Activated gamma-delta T cell (primary cell): ENCODE data around the gene PTPRA.
A peak's percentile ranks its signal among the peaks of the same experiment; 100 is the strongest.
"Not testable (repeated sequence)": the region's sequence is repeated elsewhere in the genome, so short reads cannot be mapped to it uniquely, and the experiment has no call there.

Source experiments
- DNase-seq: peaks from one replicate; lab custom pipeline; 2025; lab: John Stamatoyannopoulos, UW
- total RNA-seq, 2 donors: gene quantifications; one replicate each; lab custom pipeline; 2026; lab: John Stamatoyannopoulos, UW

PTPRA gene, protein sequence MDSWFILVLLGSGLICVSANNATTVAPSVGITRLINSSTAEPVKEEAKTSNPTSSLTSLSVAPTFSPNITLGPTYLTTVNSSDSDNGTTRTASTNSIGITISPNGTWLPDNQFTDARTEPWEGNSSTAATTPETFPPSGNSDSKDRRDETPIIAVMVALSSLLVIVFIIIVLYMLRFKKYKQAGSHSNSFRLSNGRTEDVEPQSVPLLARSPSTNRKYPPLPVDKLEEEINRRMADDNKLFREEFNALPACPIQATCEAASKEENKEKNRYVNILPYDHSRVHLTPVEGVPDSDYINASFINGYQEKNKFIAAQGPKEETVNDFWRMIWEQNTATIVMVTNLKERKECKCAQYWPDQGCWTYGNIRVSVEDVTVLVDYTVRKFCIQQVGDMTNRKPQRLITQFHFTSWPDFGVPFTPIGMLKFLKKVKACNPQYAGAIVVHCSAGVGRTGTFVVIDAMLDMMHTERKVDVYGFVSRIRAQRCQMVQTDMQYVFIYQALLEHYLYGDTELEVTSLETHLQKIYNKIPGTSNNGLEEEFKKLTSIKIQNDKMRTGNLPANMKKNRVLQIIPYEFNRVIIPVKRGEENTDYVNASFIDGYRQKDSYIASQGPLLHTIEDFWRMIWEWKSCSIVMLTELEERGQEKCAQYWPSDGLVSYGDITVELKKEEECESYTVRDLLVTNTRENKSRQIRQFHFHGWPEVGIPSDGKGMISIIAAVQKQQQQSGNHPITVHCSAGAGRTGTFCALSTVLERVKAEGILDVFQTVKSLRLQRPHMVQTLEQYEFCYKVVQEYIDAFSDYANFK
- total RNA-seq: 130 to 145 reads per million in 2 donors

DNA sequence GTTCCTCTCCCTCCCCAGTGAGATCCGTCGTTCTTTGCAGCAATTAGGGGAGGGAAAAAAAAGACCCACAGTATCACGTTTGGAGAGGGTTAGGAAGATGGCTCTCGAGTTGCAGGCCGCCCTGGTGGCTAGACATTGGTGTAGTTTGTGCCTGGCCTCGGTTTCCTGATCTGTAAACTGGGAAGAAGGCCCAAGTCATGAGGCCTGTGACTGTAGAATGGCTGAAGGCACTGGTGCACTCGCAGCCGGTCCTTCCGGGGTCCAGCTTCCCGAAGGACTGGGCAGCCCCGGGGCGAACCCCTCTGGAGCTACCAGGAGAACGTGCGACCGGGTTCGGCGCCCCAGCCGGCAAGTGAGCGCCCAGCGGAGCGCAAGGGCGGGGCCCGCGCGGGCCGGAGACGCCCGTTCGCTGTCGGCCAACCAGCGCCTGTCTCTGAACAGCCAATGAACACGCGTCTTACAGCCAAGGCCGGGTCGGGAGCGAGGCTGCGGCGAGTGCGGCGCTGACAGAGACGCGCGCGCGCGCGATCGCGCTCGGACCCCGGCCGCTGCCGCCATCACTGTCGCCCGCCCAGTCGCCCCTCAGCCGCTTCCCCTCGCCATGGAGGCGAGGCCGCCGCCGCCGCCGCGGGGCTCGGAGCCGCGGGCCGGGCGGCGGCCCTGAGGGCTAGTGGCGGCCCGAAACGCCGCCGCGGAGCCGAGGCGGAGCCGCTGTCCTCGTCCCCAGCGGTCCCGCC is at the start of gene PTPRA:
Gene PTPRA, plus strand, starts transcription at position 472 of the 737 bp plus-strand sequence. CDS start 90,797 bp downstream, outside the sequence.
- DNase-seq: peak; percentile 76

DNA sequence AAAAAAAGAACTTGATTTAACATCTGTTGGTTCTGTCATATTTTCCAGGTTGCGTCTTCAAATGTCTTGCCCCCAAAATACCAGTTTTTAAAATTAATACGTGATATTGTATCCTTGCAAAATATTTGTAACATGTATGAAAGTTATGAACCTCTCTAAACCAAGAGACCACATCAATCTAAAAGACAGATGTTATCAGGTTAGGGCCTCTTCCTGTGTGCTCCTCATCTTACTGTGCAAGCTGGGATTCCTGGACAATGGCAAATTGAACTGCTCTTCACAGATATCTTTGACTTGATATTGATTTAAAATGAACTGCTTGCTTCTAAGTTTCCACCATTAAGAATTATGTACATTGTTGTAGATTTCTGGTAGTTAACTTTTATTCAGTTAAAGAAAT is 47.5 kb upstream of the PTPRA start:
- no peak for DNase-seq

DNA sequence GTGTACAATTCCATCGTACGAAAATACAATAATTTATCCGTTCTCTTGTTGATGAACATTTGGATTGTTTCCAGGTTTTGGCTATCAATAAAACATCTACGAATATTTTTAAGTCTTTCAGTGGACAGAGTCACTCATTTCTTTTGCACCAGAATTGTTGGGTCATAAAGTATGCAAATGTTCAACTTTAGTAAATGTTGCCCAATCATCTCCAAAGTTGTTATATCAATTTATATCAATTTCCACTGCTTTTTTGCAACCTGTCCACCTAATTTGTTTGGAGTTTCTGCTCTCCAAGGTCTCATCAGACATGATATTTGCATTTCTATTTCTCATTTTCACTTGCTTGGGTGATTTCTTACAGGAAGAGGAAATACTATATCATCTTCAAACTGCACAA is 46.6 kb upstream of the PTPRA start:
- DNase-seq: no peak

DNA sequence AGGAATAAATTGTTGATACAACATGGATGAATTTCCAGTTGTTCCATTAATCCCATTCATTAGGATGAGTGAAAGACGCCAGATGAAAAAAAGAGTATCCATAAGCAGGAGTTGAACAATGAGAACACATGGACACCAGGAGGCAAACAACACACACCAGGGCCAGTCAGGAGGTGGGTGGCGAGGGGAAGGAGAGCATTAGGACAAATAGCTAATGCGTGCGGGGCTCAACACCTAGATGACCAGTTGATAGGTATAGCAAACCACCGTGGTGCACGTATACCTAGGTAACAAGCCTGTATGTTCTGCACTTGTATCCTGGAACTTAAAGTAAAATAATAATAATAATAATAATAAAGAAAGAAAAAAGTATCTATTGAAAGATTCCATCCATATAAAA is 43.9 kb upstream of the PTPRA start:
- DNase-seq: no peak

DNA sequence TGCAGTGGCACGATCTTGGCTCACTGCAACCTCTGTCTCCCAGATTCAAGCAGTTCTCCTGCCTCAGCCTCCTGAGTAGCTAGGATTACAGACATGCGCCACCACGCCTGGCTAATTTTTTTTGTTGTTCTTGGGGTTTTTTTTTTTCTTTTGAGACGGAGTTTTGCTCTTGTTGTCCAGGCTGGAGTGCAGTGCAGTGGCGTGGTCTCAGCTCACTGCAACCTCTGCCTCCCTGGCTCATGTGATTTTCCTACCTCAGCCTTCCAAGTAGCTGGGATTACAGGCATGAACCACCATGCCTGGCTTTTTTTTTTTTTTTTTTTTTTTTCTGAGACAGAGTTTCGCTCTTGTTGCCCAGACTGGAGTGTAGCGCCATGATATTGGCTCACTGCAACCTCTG is 42.1 kb upstream of the PTPRA start:
- DNase-seq: not testable (repeated sequence)

DNA sequence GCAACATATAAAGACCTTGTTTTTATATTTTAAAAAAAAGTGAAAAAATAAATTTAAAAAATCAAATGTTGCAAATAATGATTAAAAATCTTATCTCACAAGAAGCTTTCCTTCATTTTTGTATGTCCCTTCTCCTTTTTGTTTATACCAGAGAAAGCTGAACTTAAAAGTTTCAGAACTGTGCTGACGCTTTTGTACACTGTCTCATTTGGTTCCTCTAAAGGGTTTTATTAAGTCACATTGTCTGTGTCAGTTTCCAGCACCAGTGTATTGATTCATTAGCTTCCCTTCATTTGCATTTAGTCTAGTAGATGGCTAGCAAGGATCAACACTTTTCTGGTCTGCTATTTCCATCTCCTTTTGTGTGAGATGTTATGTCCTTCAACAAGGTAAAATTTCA is 39.5 kb upstream of the PTPRA start:
- DNase-seq: no peak

DNA sequence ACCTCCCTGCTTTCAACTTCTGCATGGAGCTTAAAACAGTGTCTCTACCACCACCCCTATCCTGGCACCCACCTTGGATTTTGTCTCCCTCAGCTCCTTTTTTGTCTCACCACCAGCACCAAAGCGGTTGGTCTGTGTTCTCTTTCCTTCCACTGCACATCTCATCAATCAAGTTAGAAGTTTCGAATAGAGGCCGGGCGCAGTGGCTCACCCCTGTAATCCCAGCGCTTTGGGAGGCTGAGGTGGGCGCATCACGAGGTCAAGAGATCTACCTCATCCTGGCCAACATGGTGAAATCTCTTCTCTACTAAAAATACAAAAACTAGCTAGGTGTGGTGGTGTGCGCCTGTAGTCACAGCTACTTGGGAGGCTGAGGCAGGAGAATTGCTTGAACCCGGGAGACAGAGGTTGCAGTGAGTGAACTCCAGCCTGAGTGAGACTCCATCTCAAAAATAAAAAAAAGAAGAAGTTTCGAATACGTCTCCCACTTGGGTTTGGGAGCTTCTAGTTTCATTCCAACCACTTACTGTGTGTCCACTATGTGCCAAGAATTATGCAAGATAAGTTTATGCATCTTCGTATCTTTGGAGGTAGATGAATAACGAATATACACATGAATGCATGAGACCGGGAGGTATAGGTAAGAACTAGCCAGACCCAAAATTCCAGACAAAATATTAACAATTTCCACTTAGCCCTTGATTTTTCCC is 38.7 kb upstream of the PTPRA start:
- no peak for DNase-seq

DNA sequence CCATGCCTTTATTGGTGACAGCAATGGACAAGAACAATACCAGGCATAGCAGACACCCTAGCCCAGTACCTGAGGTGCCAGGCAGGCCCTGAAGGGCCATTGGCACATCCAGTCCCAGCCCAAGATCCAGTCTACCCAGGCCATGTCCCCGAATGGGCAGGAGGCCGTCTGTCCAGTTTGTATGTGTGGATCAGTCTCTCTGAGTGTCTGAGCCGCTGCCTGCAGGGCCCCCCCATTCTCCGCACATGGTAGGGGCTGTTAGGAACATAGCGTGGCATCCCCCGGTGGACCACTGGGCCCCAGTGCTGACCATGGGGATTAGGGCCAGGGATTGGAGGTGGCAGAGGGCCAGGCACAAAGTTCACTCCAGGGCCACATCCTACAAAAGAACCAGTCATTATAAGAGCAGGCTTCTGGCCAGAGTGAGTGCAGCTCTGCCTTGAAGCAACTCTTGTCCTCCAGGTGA is 37.9 kb upstream of the PTPRA start:
- DNase-seq: no peak

DNA sequence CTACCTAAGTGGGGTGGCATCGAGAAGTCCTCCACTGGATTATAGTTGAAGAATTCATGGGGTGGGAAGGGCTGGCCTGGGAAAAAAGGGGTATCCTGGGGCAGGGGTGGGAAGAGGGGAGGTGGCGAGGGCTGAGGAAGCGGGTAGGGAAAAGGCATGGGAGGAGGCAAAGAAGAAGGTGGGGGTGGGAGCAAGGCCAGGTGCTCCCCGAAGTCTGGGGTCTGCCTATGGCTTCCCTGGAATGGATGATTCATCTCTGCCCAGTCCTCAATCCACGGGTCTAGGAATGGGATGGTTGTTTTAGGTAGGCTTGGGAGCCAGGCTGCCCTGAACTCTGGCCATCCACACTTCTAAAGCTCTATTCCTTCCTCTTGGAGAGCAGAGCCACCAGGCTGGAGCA is 37.2 kb upstream of the PTPRA start:
- DNase-seq: no peak

DNA sequence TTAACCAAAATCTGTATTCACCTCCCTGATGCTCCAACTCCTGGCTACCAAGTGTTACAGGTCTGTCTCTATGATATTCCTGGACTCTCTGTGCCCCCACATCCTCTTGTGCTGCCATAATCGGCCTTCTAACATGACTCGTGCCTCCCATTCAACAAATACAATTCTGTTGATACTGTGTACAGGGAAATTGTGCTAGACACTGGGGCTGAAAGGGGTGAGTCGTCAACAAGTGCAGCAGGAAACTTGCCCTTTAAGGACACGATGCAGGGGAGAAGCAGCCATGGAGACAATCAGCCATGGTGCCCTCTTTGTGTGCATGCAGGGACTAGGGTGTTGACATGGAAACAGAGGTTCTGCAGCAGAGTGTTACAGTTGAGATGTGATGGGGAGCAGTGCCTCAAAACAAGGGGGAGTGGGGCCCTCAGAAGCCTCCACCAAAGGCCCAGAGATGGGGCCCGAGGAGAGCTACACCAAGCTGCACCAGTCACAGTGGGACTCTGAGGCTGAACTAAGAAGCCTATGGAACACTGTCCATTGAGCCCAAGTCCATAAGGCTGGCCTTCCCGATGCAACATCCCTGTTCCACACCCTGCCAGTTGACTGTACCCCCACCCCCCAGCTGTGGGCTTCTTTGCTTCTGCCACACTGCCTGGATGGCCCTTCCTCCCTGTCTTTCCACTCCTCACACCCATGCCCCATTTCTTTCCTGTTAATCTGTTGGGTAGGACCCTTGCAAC is 35.9 kb upstream of the PTPRA start:
- no peak for DNase-seq

DNA sequence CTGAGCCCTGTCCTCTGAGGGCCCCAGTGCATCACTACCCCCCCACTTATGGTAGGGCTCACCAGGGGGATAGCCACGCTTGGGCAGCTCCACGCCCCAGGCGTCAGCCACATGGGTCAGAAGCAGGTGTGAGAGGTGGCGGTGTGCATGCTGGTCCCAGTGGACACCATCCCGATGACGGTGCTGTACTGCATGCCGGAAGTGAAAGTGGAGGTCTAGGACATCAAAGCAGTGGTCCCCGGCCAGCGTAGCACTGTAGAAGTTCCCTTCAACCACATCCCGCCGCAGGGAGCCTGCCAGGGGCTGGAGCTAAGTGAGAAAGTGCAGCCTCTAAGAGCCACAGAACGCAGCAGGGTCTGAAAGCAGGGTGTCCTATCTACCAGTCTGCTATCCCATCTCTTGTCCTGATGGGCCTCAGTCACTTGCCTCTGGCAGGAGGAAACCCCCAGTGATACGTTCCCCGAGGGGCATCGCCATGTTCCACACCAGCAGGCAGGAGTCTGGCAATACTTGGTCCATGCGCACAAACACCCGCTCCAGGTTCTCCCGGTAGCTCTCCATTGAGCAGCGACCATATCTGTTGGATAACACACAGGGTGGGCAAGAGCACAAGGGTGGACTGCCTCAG is 35.0 kb upstream of the PTPRA start:
- DNase-seq: no peak

DNA sequence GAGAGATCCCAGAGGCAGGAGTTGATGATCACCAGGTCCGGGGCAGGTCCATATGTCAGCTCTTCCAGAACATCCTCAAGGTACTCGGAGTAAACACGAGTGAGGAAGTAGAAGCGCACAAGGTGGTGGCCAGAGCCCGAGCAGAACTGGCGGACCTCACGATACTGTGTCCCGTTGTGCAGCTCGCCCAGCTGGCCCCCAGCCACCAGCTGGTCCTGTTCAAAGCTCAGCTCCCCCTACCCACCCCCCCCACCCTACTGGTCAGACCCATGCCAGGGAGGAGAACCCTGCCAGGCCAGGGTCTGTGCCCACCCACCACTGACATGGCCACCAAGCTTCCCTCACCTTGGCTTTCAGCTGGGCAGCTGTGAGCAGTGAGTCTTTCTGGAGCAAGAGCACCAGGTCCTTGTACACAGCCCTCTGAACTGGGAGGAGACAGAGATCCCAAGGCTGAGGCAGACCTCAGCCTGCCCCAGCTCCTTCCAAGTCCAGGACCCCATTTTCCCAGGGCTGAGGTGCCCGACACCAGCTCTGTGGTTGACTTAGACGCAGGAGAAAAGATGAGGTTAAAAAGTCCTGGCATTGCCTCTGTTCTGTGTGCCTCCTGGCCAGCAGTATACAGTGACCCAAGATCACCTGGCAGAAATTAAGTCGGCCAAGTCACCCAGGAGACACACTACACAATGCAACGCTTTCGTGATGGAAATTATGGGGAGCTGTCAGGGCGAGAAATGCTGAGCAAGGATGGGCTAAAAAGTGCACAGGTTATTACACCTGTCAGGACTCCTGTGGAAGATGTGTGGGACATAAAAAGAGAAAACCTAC is 34.2 kb upstream of the PTPRA start:
- no peak for DNase-seq

DNA sequence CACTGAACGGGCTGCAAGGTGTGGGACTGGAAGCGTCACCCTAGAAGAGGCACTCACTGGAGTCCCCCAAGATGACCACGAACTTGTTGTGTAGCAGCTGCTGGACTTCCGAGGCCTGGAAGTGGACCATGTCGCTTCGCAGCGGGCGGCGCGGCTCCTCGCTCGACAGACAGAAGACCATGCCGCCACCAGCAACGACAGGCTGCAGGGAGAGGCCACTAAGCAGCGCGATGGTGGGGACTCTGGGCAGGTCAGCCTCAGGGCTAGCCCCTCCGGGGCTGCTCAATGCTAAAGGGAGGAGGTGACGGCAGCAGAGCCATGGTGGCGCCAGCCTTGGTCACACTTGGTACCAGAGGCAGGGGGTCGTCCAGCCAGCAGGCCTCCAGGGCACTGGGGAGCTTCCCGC is 33.5 kb upstream of the PTPRA start:
- DNase-seq: no peak

DNA sequence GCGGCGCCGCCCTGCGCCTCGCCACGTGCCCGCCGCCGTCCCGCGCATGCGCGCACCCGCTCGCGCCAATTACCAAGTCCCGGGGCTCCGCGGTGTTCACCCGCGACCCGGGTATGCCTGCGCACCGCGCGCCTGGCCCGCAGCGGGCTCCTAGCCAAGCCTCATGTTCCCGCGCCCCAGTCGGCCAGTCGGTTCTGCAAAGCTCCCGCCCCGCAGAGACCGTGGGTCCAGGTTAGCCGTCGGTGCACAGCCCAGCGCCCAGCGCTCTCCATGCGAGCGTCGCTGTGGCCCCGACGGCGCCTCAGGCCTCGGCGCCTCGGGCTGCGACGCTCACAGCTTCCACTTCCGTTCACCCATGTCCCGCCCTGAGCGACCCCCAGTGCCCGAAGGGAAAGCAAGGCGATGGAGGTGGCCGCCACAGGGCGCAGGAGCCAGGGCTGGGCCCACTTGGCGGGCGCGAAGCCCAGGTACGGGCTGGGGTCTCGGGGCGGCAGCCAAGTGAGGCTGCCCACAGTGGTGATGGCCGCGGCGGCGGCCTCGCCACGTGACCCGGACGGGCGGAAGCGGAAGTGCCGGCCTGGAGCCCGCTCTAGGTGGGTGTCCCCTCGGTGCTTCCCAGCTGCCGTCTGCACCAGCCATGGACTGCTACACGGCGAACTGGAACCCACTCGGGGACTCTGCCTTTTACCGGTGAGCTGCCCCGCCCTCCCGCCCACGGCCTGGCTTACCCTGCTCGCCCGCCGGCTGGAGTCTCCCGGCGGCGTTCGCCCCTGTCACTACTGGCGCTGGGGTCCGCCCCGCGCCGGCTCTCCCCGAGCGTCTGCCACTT is 32.9 kb upstream of the PTPRA start, which contains the start of the genes PCED1A and VPS16:
Gene PCED1A, minus strand, starts transcription at position 518 of the 829 bp plus-strand sequence. CDS start 743 bp downstream, outside the sequence.
Gene VPS16, plus strand, starts transcription at position 608 of the 829 bp plus-strand sequence. Its CDS starts 30 bp downstream, at position 638.
- DNase-seq: peak; percentile 78

DNA sequence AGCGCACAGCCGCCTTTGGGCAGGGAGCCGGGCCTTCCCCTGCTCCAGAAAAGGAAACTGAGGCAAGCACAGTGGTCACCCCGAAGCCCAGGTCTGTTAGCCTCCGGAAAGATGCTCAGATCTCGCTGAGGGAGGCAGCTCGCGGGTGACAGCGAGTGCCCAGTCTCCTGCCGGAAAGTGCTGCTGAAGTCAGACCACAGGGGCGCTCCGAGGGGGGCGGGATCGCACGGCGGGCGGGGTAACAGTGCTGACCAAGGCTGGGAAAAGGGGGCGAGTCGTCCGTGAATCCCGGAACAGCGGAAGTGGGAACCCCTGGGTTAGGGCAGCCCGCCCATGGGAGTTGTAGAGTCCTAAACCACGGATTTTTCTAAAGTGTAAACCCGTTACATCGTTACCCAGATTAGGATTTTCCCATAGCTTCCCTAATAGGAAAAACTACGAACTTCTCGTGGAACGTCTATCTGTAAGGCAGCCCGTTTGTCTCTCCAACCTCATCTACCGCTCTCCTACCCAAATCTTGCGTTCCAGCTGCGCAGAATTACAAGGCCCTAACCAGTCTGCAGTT is 32.2 kb upstream of the PTPRA start:
- DNase-seq: no peak

DNA sequence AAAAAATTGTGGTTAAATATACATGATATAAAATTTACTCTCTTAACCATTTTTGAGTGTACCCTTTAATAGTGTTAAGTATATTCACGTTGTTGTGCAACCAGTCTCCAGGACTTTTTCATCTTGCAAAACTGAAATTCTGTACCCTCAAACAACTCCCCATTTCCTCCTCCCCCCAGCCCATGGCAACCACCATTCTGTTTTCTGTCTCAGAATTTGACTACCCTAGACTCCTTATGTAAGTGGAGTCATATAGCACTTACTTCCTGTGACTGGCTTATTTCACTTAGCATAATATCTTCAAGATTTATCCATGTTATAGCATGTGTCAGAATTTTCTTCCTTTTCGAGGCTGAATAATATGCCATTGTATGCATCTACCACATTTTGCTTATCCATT is 27.7 kb upstream of the PTPRA start:
- no peak for DNase-seq

DNA sequence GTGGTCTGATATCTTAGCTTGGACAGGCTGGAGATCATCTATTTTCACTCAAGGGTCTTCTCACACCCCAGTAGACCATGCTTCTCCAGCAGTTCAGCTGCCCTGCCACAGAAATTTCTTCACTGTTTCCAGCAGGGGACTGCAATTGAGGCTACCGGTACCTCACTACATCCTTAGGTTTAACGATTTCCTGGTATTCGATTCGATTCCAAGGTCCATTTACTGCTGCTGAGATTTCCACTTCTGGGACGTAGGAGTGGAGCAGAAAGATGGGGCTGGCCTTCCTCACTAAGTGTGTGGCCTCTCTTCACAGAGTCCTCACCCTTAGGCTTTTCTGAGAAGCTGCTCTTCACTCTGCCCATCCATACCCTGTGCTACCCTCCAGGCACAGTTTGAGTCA is 26.6 kb upstream of the PTPRA start:
- DNase-seq: no peak

DNA sequence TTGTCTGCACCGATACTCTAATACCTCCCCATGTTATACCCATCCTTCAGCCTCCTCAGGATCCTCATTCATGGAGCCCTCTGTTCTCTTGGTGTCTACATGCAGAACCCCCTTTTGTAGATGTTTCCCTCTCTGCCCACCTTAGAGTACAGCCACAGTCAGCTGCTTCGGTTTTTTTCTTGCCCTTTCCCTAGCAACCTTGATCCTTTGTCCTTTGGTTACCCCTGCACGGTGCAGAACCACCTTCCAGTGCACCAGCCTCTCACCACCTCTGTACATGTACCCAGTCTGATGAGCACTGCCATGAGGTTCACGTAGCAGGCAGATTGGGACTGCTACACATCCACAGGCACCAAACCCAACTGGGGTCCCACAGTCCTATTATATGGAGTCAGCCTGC is 25.5 kb upstream of the PTPRA start:
- no peak for DNase-seq
